Activated B cell treated with CpG ODN at 0.5 μM for 24 hours (primary cell): ENCODE measurements around the gene HGF. TPM values are rescaled to one million over a fixed set of nuclear protein-coding genes. Genes with fewer than 3 reads are reported as not detected.
"Not testable (repeated sequence)": the region's sequence is repeated elsewhere in the genome, so short reads cannot be mapped to it uniquely, and the experiment has no call there.

Experiments used
- ATAC-seq: fragments of 200-7000 bp; cut with Tn5 transposase; one replicate; pipeline ENCODE4 v1.10.0; 2021; ENCODE audit warnings: low read depth, mild to moderate bottlenecking, moderate library complexity
- CTCF ChIA-PET: fragments of 350-600 bp; sonication (Branson Sonifier 250); formaldehyde crosslinking; loops from one replicate; lab custom pipeline; 2021; ENCODE audit warnings: antibody characterized with exemption; lab: Charles Lee
- POLR2A ChIA-PET: fragments of 350-600 bp; sonication (Branson Sonifier 250); formaldehyde crosslinking; loops from one replicate; lab custom pipeline; 2021; ENCODE audit warnings: antibody characterized with exemption; lab: Charles Lee
- DNase-seq: peaks from one replicate; pipeline ENCODE4 v3.0.0; 2022
- H3K27ac Mint-ChIP-seq: one replicate; pipeline ENCODE4 v1.8.0; 2020; ENCODE audit warnings: mixed read lengths
- H3K27me3 Mint-ChIP-seq: one replicate; pipeline ENCODE4 v1.8.0; 2021; ENCODE audit warnings: mixed read lengths
- H3K36me3 Mint-ChIP-seq: one replicate; pipeline ENCODE4 v1.8.0; 2021; ENCODE audit warnings: low read depth, mixed read lengths
- H3K4me1 Mint-ChIP-seq: one replicate; pipeline ENCODE4 v1.8.0; 2021; ENCODE audit warnings: mixed read lengths
- H3K4me3 Mint-ChIP-seq: one replicate; pipeline ENCODE4 v1.8.0; 2020; ENCODE audit warnings: mild to moderate bottlenecking, mixed read lengths
- H3K9me3 Mint-ChIP-seq: one replicate; pipeline ENCODE4 v1.8.0; 2020; ENCODE audit warnings: mixed read lengths
- intact Hi-C: fragments of 100-400 bp; cut with micrococcal nuclease; formaldehyde crosslinking; loops from one replicate; pipeline ENCODE4 v1.15.1; 2024
- total RNA-seq: library from RNA; stranded (reverse); gene quantifications from 2 replicates; pipeline ENCODE4 v1.2.3, GENCODE V29; 2022
- TF ChIP-seq, protein P1 (sequence below): fragments of 200-600 bp; IDR thresholded peaks from one replicate; pipeline ENCODE4 v1.8.0; 2022; ENCODE audit warnings: antibody characterized with exemption, mild to moderate bottlenecking

Gene HGF
- total RNA-seq, 1 donor from 2014 or later, result not detected

DNA sequence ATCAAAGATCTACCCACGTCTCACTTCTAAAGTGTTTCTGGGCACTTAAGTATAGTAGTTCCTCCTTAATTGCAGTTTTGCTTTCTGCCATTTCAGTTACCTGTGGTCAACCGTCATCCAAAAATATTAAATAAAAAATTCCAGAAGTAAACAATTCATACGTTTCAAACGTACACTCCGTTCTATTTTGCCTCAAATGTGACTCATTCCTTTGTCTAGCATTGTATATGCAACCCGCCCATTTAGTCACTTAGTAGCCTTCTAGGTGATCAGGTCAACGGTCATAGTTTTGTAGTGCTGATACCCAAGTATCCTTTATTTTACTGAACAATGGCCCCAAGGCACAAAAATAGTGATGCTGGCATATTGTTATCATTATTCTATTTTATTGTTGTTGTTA, 33.8 kb downstream of the HGF start:
- no peak overlapping the region for H3K4me3 Mint-ChIP-seq

DNA sequence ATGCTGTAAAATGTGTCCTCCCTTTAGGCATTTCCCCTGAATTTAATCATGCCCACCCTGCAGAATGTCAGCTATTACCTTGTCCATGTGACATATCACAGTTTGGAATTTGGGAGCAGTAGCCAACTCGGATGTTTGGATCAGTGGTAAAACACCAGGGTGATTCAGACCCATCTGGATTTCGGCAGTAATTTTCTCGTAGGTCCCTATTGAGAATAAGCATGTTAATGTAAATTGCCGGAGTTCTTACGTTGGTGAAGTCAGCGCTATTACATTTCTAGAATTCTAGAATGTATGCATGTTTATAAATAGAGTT, 44.1 kb downstream of the HGF start:
- H3K4me1 Mint-ChIP-seq, result no peaks in the 10 kb centered on the region
- no peak for ATAC-seq
- H3K27ac Mint-ChIP-seq, result no peak overlapping the region
- no peaks in the 10 kb centered on the region for H3K9me3 Mint-ChIP-seq
- ChIA-PET POLR2A (no interaction called here), CTCF (no interaction called here)
- no peaks in the 10 kb centered on the region for H3K27me3 Mint-ChIP-seq
- H3K36me3 Mint-ChIP-seq, result no peaks in the 10 kb centered on the region
- intact Hi-C loops, result no loop called here
- DNase-seq, result no peak
- TF ChIP-seq, protein P1, sequence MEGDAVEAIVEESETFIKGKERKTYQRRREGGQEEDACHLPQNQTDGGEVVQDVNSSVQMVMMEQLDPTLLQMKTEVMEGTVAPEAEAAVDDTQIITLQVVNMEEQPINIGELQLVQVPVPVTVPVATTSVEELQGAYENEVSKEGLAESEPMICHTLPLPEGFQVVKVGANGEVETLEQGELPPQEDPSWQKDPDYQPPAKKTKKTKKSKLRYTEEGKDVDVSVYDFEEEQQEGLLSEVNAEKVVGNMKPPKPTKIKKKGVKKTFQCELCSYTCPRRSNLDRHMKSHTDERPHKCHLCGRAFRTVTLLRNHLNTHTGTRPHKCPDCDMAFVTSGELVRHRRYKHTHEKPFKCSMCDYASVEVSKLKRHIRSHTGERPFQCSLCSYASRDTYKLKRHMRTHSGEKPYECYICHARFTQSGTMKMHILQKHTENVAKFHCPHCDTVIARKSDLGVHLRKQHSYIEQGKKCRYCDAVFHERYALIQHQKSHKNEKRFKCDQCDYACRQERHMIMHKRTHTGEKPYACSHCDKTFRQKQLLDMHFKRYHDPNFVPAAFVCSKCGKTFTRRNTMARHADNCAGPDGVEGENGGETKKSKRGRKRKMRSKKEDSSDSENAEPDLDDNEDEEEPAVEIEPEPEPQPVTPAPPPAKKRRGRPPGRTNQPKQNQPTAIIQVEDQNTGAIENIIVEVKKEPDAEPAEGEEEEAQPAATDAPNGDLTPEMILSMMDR, result no peak
- H3K4me3 Mint-ChIP-seq, result no peak overlapping the region

More for the DNA sequence above, 33.8 kb downstream of the HGF start:
- no peaks in the 10 kb centered on the region for H3K36me3 Mint-ChIP-seq
- ChIA-PET CTCF (no interaction called here), POLR2A (no interaction called here)
- H3K27me3 Mint-ChIP-seq, result no peaks in the 10 kb centered on the region
- no peak overlapping the region for H3K27ac Mint-ChIP-seq
- DNase-seq (no peak), ATAC-seq (no peak)
- TF ChIP-seq, protein P1, result no peak
- intact Hi-C loops, result no loop called here
- no peaks in the 10 kb centered on the region for H3K4me1 Mint-ChIP-seq
- no peaks in the 10 kb centered on the region for H3K9me3 Mint-ChIP-seq

DNA sequence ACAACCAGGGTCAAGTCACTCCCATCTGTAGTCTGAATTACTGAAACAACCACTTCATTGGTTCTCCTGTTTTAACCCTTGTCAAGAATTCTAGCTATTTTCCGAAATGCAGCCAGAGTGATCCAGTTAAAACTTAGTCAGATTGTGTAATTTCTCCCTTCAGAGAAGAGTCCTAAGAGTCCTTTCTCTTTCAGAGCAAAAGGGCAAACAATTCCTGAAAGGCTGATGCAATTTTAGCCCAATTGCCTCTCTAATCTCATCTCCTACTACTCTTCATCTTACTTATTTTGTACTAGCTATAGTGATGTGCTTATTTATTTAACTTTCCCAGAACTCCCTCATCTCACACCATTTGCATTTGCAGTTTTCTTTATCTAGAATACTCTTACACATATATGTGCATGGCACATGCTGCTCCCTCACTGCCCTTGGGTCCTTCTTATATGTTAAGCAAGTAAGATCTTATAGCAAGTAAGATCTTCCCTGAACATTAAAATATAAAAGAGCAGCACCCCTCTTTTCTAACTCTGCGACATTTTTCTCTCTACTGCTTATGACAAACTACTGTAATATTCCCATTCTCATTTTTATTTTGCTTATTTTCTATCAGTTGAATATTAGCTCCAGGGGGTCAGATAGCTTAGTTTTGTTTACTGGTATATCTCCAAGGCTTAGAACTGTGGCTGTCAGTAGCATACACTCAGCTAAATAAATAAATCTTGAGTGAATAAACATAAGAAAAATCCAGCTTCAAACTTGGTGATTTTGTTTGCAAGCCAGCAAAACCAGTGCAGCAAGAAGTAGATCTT, 44.6 kb downstream of the HGF start:
- H3K36me3 Mint-ChIP-seq, result no peaks in the 10 kb centered on the region
- H3K27ac Mint-ChIP-seq, result no peak overlapping the region
- POLR2A ChIA-PET, result no interaction called here
- DNase-seq, result no peak
- no peak for ATAC-seq
- TF ChIP-seq, protein P1, result no peak
- H3K9me3 Mint-ChIP-seq, result no peaks in the 10 kb centered on the region
- intact Hi-C loops, result no loop called here
- no peak overlapping the region for H3K4me3 Mint-ChIP-seq
- H3K27me3 Mint-ChIP-seq, result no peaks in the 10 kb centered on the region
- CTCF ChIA-PET, result no interaction called here
- no peaks in the 10 kb centered on the region for H3K4me1 Mint-ChIP-seq

DNA sequence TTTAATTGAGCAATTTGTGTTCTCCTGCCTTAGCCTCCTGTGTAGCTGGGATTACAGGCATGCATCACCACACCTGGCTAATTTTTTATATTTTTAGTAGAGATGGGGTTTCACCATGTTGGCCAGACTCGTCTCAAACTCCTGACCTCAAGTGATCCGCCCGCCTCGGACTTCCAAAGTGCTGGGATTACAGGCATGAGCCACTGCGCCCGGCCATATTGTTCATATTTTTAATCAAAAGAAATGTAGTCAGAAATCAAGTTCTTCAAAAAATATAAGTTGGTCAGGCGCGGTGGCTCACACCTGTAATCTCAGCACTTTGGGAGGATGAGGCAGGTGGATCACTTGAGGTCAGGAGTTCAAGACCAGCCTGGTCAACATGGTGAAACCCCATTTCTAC, 47.6 kb downstream of the HGF start:
- H3K27me3 Mint-ChIP-seq, H3K36me3 Mint-ChIP-seq, CTCF ChIA-PET, H3K4me1 Mint-ChIP-seq, H3K27ac Mint-ChIP-seq, H3K4me3 Mint-ChIP-seq, ATAC-seq, POLR2A ChIA-PET, DNase-seq, intact Hi-C loops, H3K9me3 Mint-ChIP-seq: not testable (repeated sequence)

DNA sequence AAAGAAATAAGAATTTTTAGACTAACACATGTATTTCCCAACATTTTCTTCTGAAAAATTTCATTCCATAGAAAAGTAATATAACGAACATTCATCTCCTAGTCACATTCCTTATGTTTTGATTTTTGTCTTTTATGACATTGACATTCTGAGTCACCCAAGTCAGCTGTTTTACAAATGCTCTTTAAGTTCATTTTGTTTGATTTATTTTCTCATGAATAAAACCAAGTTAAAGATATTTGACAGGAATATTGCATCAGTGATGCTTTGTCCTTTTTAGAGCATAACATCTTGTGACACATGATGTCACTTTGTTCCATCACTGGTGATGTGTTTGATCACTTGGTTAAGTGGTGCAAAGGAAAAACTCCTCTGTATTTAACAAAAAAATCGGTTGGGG, 48.4 kb downstream of the HGF start:
- Mint-ChIP-seq H3K36me3 (no peaks in the 10 kb centered on the region), H3K27me3 (no peaks in the 10 kb centered on the region), H3K4me1 (no peaks in the 10 kb centered on the region), H3K27ac (no peak overlapping the region), H3K4me3 (no peak overlapping the region), H3K9me3 (no peaks in the 10 kb centered on the region)
- POLR2A ChIA-PET, result no interaction called here
- TF ChIP-seq, protein P1, result no peak
- CTCF ChIA-PET, result no interaction called here
- ATAC-seq, result no peak
- no peak for DNase-seq
- intact Hi-C loops, result no loop called here

DNA sequence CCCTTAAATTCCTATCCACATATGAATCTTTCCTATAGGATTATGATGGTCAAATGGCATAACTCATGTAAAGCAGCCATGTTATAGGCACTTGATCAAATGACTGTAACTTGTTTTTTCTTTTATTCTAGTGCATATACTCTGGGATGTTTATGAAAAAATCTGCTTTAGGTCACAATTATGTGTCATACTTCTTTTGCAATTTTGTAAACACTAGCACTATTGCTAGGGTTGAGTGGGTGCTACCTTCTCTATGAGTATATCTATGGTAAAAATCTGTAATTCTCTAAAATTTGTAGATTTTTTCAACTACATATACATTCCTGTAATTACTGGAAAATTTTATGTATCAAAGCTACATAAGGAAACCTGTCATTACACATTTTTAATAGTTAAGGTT, 50.0 kb downstream of the HGF start:
- H3K27me3 Mint-ChIP-seq, result no peaks in the 10 kb centered on the region
- H3K4me3 Mint-ChIP-seq, result no peak overlapping the region
- no peak overlapping the region for H3K27ac Mint-ChIP-seq
- intact Hi-C loops, result no loop called here
- CTCF ChIA-PET, result no interaction called here
- TF ChIP-seq, protein P1, result no peak
- POLR2A ChIA-PET, result no interaction called here
- H3K4me1 Mint-ChIP-seq, result no peaks in the 10 kb centered on the region
- no peaks in the 10 kb centered on the region for H3K36me3 Mint-ChIP-seq
- ATAC-seq (no peak), DNase-seq (no peak)
- H3K9me3 Mint-ChIP-seq, result no peaks in the 10 kb centered on the region
